ENCODE data around the gene HOXA6.

The HOXA6 gene

DNA sequence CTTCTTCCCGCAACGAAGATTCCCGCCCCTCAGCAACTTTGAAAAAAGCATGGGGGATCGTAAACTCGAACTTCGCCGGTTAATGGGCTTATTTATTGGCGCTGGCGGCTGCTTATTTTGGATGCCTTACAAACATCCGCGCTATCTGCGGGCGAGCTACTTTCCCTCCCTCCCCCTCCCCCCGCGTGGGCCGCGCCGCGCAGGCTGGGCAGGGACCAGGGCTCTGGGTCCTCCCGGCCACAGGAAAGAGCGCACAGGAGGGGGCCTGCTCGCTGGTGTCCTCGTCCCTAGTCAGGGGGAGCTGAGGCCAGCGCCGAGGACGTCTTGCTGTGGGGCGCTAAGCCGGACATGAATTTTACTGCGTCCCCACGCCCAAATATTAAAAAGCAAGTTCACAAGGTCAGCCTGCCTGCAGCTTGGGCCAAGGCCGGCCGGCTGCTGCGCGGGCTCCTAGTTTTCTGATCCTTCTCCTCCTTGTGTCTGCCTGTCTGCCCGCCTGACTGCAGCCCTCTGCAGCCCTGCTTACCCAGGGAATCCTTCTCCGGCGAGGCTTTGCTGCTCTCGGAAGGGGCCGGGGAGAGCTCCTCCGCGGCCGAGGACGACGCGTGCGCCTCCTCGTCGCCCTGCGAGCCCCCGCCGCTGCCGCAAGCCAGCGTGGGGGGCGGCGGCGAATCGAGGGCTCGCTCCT, 25.4 kb upstream of the HOXA6 start:
- DNase-seq = no peak

DNA sequence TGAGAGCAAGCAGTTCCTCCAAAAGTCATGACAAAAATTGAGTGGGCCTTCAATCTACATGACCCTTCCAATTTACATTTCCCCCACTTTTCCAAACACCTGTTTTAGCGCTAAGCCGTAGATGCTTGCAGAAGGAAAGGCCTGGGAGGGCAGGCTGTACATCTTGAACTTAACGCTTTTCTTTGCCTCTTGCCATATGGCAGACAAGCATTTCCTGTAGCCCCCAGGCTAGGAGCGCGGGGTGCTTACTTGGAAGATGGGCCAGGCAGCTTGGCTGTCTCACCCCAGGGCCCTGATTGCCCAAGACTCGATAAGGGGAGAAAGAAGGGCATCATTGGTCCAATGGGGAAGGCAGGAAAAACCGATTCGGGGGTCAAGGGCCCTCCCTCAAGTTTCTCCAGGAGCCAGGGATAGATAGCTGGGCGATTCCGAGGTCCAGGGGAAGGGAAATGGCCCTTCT, 24.8 kb upstream of the HOXA6 start:
- no peak for DNase-seq

DNA sequence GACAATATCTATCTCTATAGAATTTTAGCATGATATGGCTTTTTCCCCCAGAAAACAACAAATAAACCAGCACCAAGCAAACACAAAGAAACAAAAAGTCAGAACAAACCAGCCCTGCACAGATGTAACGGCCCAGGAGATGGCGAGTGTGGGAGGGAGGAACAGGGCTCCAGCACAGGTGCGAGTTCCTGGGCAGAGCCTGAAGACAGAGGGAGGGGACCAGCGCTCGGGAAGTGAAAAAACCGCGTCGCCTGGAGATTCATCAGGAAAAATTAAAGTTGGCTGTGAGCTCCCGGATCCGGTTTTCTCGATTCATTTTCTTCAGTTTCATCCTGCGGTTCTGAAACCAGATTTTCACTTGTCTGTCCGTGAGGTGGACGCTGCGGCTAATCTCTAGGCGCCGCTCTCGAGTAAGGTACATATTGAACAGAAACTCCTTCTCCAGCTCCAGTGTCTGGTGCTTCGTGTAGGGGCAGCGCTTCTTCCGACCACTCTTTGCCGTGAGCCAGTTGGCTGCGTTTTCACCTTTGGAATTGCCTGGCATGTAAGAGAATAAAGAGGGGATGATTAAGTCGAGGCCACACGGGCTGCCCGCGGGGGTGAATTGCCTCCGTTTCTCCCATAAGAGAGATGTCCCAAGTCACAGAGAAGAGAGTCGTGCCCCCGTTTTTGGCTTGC, 24.2 kb upstream of the HOXA6 start:
- no peak for DNase-seq

DNA sequence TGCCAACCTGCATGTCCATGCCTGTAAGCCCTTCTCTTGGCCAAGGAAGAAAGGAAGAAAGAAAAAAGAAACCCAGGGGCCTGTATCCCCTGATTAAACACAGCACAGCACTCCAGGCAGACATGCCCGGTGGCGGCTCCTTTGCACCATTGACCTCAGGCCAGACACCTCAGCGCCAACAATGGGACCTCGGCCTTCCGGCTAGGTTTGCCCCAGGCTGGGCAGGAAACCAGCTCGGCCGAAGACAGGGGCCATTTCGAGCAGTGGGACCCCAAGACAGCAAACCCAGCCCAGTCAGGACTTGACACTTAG, 23.7 kb upstream of the HOXA6 start:
- DNase-seq = no peak

DNA sequence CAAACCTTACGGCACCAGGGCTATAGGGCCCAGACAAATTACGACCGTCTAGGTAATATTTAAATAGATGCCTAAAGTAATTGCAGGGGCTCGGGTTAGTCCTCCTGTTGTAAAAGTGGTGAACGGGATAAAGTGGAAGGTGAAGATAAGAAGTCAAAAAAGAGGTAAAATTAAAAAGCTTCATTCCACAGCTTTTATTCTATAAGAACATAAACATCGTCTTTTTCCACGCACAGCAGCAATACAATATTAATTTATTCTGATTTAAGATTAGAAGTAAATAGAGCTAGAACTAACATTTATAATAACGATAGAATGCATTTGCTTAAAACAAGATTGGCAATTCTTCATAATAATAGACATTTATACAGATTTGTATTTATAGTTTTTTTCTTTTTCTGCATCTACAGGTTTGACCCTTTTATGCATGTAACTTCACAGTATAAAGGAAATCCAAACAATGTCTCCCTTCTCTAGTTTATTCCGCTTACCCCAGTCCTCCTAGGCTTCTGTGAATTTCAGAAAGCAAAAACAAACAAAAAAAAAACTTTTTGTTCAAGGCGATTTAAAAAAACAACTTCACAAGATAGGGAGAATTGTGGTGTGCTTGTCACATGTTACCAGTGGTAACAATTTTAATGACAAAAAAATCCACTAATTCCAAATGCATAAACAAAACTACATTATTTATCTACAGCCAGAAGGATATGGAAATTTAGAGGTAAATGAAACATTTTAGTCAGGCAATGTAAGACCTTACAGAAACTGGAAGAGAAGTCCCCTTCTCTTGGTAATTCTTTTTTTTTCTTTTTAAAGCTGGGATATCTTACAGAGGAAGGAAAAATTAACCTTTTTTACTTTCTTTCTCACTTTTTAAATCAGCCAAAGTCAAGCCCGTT, 23.1 kb upstream of the HOXA6 start:
- DNase-seq = no peak

DNA sequence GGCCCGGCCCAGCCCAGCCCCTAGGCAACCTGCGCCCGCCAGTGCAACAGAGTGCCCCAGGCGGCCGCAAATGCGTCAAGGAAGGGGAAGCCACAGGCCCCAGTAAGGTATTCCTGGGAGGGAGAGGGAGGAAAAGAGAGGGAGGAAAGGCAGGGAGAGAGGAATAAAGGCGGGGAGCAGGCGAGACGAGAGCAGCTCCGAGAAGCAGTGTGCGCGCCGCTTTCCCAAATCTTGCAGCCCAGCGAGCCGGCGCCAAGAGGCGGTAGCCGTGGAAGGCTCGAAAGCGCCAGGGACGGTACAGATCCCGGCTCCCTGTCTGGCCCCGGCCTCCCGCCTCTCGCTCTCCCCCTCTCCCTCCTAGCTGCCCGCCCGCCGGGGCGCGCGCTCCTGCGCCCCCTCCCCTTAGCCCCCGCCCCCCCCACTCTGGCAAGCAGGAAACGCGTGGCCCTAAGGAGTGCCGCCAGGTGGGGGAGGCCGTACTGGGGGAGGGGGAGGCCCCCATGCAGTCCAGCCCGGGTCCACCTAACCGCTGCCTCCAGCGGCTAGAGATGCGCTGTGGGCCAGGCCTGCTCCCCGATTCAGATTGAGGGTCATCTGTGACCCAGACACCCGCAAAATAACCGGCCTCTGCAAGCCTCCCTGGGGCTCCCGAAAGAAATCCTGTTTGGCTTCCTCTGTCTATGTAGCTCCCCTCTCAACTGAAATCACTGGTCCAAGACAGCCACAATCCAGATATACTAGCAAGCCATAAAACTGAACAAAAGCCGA, 22.3 kb upstream of the HOXA6 start:
- DNase-seq = no peak

DNA sequence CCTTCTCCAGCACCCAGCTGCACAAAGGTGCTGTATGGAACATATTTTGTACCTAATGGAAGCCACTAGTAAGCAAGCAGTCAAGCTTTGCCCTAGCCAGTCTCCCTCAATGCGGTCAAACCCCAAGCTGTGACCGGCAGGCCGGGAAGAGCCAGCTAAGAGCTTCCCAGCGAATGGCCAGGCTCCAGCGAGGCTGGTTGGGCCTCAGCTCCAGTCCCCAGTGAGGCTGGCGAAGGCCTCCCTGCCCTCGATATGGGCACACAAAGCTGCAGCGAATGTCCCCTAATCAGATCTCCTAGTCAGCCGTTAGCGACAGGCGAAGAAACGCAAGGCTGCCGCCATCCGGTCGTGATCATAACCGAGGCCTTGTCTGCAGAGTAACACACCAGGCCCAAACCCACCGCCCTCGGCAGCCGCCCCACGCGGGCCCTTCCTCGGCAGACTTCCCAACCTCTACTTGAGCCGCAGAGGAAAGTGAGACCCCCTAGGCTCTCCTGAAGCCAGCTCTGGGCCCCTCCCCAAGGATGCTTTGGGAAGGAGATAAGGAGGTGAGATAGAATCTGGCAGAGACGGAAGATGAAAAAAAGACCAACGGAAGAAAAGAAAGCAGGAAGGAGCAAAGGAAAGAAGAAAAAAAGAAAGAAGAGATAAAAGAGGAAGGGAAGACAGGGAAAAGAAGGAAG, 20.8 kb upstream of the HOXA6 start:
- DNase-seq = no peak

DNA sequence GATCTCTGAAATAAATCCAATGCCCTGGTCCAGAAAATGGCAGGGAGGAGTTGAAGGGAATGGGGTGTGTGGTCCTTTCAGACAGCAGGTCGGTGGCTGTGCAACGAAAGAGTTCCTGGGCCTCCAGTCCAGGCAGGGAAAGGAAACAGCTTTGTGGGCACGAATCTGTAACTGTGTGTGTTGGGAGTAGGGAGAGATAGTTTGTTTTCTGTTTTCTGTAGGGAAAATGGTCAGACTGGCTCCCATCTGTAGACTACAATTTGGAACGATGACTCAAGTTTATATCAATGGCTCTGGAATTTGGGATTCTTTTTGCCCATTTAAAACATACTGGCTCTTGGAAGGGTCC, 20.3 kb upstream of the HOXA6 start:
- DNase-seq = no peak

DNA sequence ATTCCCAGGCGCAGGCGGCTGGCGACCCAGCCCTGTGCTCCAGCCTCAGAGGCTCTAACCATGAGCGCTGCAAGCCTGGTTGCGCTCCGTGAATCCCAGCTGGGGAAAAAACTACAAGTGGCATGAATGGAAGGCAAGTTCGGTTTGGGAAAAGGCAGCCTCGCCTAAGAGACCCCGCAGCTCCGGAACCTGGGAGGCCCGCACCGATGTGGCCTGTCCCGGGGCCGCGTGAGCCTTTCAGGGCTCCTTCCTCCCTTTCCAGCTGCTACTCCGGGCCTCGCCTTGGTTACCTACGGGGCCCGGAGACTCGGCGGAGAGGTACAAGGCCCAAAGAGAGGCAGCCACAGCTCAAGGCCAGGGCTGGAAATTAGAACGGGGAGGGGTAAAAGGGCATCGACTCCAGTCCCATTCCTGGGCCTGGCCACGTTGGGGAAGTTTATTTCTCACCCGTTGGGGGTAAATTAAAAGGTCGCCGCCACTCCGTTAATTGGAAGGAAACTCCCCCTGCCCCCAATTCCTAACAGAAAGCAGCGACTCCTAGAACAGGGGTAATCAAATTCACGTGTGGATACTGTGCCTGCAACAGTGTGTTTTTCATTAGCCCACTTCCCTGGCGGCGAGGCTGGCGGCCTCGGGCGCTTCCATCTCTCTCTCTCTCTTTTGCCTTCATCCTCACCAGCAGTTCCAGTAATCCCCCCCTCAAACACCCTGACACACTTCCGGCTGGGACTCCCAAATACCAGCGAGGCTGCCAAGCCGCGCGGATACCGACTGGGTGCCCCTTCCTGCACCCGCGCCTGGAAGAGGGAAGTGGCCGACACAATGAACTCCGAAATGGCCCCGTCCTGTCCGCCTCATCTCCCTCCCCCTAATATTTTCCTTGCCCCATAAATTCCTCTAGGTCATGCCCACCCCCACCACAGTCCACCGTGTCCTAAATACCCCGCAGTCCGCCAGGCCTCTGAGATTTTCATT, 19.2 kb upstream of the HOXA6 start:
- DNase-seq = no peak

DNA sequence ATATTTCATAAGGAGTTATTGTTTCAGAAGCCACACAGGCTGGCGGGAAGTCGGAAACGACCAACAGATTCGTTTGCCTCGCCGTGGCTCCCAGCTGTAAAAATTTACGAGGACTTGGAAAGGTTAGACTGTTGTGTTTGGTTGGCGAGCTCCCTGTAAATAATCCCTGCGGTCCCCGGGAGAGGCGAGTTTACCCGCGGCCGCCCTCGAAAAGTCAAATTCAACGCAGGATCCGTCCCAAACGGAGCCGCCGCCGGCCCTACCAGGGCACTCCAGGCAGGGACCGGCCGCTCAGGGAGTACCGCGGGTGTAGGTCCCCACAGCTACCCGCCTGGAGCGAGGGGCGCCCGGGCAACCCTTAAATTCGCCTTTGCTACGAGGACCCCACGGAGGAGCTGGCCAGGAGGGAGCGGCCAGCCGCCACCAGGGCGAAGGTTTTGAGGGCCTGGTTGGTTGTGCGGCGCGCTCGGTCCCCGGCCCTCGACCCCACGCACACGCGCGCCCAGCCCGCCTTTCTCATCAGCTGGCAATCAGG, 18.5 kb upstream of the HOXA6 start:
- DNase-seq = no peak

DNA sequence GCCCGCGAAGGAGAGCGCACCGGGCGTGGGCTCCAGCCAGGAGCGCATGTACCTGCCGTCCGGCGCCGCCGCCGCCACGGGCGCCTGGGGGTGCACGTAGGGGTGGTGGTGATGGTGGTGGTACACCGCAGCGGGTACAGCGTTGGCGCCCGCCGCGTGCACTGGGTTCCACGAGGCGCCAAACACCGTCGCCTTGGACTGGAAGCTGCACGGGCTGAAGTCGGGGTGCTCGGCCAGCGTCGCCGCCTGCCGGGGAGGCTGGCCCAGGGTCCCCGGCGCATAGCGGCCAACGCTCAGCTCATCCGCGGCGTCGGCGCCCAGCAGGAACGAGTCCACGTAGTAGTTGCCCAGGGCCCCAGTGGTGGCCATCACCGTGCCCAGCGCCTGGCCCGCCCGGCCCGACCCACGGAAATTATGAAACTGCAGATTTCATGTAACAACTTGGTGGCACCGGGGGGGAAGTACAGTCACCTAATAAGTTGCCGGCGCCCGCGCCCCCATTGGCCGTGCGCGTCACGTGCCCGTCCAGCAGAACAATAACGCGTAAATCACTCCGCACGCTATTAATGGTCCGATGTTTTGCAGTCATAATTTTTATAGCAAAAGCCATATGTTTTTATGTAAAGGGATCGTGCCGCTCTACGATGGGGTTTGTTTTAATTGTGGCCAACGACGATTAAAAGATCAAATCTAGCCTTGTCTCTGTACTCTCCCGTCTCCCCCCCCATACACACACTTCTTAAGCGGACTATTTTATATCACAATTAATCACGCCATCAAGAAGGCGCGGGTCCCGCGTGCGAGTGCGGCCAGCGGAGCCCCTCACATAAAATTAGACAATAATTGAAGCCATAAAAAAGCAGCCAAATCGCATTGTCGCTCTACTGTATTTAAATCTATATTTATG, 17.8 kb upstream of the HOXA6 start, which contains the start of gene HOXA9:
Gene HOXA9, minus strand, starts transcription at position 449 of the 907 bp plus-strand sequence. Its CDS starts 80 bp downstream, at position 369.
- no peak for DNase-seq

DNA sequence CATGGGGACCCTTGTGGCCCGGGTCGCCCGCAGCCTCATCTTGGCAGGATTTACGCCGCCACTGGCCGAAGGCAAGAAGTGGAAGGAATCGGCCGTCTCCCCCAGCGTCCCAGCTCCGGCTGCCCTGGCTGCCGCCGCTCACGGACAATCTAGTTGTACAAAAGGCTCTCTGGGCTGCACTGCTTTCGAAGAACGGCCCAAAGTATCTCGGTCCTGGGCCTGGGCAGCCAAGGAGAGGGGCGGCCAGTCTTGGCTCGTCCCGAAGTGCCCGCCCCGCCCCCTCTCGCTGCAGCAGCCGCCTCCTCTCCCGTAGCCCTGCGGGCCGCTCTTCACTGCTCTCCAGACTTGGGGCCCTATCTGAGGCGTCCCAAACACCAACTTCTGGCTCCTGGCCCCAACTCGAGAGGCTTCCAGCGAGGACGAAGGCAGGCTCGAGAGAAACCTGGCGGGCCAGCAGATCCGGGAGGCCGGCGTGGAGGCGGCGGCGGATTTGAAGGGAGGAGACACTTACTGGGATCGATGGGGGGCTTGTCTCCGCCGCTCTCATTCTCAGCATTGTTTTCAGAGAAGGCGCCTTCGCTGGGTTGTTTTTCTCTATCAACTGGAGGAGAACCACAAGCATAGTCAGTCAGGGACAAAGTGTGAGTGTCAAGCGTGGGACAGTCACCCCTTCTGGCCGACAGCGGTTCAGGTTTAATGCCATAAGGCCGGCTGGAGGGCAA, 17.0 kb upstream of the HOXA6 start:
- no peak for DNase-seq

DNA sequence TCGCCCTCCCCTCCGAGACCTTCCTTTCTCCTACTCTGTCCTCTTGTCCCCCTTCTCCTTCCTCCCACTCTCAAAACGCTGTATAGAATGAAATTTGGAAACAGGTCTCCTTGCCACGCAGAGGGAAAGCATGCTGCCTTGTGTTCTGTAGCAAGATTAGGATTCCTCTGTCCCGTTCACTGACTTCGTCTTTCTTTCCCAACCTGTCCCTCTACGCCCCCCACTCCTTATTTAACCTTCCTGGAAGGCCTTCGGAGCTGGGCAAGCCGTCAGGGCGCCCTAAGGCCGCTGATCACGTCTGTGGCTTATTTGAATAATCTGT, 16.4 kb upstream of the HOXA6 start:
- no peak for DNase-seq

DNA sequence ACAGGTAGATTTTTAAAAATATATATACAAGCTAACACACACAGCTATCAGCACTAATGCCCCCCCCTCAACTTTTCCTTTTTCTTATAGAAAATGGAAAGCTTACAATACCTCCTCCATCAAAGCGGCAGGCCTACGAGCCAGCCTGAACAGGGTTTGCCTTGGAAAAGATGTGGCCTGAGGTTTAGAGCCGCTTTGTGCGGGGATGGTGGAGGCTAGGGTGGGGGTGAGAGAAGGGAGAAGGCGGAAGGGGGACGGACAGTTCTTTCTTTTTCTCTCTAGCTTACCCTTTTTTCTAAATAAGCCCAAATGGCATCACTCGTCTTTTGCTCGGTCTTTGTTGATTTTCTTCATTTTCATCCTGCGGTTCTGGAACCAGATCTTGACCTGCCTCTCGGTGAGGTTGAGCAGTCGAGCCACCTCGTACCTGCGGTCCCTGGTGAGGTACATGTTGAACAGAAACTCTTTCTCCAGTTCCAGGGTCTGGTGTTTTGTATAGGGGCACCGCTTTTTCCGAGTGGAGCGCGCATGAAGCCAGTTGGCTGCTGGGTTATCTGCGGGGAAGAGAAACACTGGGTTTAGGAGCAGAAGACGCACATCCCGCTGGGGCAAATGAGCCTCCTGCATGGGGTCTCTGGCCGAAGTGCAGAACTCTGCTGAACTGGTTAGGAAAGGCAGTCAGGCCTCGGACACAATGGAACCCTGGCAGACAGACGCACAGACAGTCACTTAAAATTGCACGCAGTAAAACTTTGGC, 15.9 kb upstream of the HOXA6 start:
- no peak for DNase-seq

DNA sequence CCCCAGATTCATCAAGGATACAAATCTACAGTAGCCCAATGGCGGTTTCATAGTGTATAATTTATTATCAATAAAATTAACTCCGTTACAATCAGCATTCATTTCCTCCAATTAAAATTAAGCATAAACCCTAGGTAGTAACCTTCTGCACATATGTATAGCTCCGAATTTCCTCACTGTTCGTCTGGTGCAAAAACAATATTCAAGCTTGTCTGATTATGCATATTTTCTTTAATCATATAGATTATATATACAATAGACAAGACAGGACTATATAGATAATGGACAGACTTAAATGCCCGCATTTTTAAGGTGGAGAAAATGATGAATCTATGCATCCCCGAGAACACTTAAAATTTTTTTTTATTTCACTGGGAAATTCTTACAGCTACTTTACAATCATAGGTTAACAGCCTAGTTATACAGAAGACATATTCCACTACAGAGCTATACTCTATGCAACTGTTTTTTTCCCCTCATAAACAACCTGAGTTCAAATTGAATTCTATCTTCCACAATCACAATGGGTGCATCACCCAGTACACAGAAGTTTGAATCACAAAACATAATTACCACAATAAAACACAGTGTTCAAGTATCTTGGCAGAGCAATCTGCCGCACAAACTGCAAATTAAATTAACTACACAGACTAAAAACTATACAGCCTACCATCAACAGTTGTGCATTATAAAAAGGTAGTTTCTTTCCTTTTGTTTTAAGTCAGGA, 15.2 kb upstream of the HOXA6 start:
- DNase-seq = no peak

DNA sequence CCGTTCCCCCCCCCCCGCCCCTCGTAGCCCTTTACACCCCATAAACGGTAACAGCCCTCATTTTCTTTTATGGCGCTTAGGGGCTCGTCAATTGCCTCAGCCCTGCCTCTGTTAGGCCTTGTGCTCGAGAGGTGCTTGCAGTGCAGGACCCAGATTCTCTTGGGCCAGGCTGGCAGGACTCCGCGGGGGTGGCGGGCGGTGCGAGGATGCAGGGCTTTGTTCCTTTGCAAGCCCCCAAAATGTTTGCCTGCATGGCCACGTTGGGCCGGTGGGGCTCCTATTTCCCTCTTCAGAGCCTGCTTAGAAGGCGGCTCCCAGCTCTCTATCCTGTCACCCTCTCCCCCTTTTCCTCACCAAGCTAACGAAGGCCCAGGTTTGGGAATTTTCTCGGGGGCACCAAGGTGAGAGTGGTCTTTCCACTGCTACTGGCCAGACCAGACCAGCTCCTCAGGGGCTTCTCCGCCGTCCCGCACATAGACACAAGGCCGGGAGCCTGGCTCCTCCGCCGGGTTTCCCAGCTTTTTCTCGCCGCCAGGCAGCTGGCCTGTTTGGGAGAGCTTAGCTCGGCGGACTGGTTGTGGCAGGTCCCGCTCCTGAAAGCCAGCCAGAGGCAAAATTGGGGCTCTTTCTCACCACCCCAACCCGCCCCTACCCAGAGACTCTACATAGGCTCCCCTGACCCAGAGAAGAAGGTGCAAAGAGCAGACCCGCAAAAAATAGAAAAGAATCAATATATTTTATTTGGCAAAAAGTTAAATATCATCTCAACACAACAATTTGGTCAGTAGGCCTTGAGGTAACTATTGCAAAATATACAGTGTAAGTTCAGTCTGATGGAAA, 14.4 kb upstream of the HOXA6 start:
- no peak for DNase-seq

Data from fibroblast of skin of back (primary cell).